ENCODE results near the gene MYPN. TPM values are rescaled to one million over a fixed set of nuclear protein-coding genes. Genes with fewer than 3 reads are reported as not detected.

The MYPN gene
- total RNA-seq, 2 donors from 2014 or later: 1.5 to 1.8 TPM

- WGBS: 90% methylated on average over 1 of the region's 1 CpG
- Histone ChIP-seq H3K36me3 (no peaks in the 10 kb centered on the region), H3K4me1 (replicated peaks) (no peaks in the 10 kb centered on the region), H3K4me3 (no peak overlapping the region), H3K27ac (no peak overlapping the region), H3K27me3 (replicated peaks; ENCODE audit: insufficient read depth) (no peaks in the 10 kb centered on the region), H3K9me3 (no peaks in the 10 kb centered on the region)
- intact Hi-C loops (cut with DNase I): loop anchor here (10.0 kb wide), 3 partner anchors 195 to 255 kb away; partner anchors contain the start of genes HNRNPH3, PBLD and SIRT1
- TF ChIP-seq, protein P1, sequence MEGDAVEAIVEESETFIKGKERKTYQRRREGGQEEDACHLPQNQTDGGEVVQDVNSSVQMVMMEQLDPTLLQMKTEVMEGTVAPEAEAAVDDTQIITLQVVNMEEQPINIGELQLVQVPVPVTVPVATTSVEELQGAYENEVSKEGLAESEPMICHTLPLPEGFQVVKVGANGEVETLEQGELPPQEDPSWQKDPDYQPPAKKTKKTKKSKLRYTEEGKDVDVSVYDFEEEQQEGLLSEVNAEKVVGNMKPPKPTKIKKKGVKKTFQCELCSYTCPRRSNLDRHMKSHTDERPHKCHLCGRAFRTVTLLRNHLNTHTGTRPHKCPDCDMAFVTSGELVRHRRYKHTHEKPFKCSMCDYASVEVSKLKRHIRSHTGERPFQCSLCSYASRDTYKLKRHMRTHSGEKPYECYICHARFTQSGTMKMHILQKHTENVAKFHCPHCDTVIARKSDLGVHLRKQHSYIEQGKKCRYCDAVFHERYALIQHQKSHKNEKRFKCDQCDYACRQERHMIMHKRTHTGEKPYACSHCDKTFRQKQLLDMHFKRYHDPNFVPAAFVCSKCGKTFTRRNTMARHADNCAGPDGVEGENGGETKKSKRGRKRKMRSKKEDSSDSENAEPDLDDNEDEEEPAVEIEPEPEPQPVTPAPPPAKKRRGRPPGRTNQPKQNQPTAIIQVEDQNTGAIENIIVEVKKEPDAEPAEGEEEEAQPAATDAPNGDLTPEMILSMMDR (IDR thresholded peaks at IDR 0.05): no peak
- no peak for TF ChIP-seq POLR2AphosphoS5 (IDR thresholded peaks at IDR 0.05)
- TF ChIP-seq POLR2A (IDR thresholded peaks at IDR 0.05): no peak
- DNase-seq (ENCODE audit: low spot score): no peak
Observed at GRCh38 chr10:68079434-68079833, 29.9 kb upstream of the MYPN start.

DNA sequence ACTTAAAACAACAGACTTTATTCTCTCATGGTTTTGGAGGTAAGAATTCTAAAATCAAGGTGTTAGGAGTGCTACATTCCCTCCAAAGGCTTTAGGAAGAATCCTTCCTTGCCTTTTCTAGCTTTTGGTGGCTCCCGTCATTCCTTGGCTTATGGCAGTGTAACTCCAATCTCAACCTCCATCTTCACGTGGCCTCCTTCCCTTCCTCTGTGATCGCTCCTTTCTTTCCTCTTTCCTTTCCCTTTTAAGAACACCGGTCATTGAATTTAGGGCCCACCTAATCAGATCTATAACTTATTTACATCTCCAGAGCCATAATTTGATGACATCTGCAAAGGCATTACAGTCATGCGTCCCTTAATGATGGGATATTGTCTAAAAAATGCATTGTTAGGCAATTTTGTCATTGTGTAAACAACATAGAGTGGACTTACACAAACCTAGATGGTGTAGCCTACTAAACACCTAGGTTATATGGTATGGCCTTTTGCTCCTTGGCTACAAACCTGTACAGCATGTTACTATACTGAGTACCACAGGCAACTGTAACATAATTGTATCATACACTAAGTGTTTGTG lies 28.3 kb upstream of the MYPN start:
- intact Hi-C loops (cut with DNase I): loop anchor here (5.0 to 10.0 kb wide), 2 partner anchors 76 to 224 kb away; no protein-coding TSS in a partner anchor
- H3K4me3 ChIP-seq: no peak overlapping the region
- H3K36me3 ChIP-seq: no peaks in the 10 kb centered on the region
- no peak for DNase-seq (ENCODE audit: low spot score)
- H3K4me1 ChIP-seq (replicated peaks): no peaks in the 10 kb centered on the region
- H3K27me3 ChIP-seq (replicated peaks; ENCODE audit: insufficient read depth): no peaks in the 10 kb centered on the region
- no peaks in the 10 kb centered on the region for H3K9me3 ChIP-seq
- no peak for TF ChIP-seq POLR2AphosphoS5 (IDR thresholded peaks at IDR 0.05)
- TF ChIP-seq POLR2A (IDR thresholded peaks at IDR 0.05): no peak
- TF ChIP-seq, protein P1 (IDR thresholded peaks at IDR 0.05): no peak
- WGBS: 81% methylated on average over 5 of the region's 5 CpGs
- no peak overlapping the region for H3K27ac ChIP-seq

DNA sequence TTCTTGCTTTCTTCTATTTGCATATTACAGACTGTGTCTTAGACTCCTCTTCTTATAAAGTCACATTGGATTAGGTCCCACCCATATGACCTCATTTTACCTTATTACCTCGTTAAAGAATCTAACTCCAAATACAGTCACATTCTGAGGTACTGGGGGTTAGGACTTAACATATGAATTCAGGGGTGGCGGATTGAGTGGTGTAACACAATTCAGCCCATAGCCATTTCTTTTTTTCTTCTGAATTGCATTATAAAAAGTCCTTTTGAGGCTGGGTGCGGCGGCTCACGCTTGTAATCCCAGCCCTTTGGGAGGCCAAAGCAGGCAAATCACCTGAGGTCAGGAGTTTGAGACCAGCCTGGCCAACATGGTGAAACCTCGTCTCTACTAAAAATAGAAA lies 27.4 kb upstream of the MYPN start:
- no peaks in the 10 kb centered on the region for H3K27me3 ChIP-seq (replicated peaks; ENCODE audit: insufficient read depth)
- no peak overlapping the region for H3K27ac ChIP-seq
- 81% methylated on average over 6 of the region's 6 CpGs for WGBS
- TF ChIP-seq, protein P1 (IDR thresholded peaks at IDR 0.05): no peak
- TF ChIP-seq POLR2AphosphoS5 (IDR thresholded peaks at IDR 0.05) (no peak), POLR2A (IDR thresholded peaks at IDR 0.05) (no peak)
- no peak overlapping the region for H3K4me3 ChIP-seq
- H3K9me3 ChIP-seq: no peaks in the 10 kb centered on the region
- H3K36me3 ChIP-seq: no peaks in the 10 kb centered on the region
- H3K4me1 ChIP-seq (replicated peaks): no peaks in the 10 kb centered on the region
- DNase-seq (ENCODE audit: low spot score): no peak
- intact Hi-C loops (cut with DNase I): loop anchor here (5.0 to 10.0 kb wide), 2 partner anchors 75 to 223 kb away; no protein-coding TSS in a partner anchor

- no peak for DNase-seq (ENCODE audit: low spot score)
- H3K4me1 ChIP-seq (replicated peaks): no peaks in the 10 kb centered on the region
- no peak overlapping the region for H3K4me3 ChIP-seq
- intact Hi-C loops (cut with DNase I): loop anchor here (5.0 to 10.0 kb wide), 2 partner anchors 74 to 222 kb away; no protein-coding TSS in a partner anchor
- no peak overlapping the region for H3K27ac ChIP-seq
- TF ChIP-seq, protein P1 (IDR thresholded peaks at IDR 0.05): peak in 1 of 4 experiments; percentile 47
- TF ChIP-seq POLR2A (IDR thresholded peaks at IDR 0.05) (no peak), POLR2AphosphoS5 (IDR thresholded peaks at IDR 0.05) (no peak)
- H3K36me3 ChIP-seq: no peaks in the 10 kb centered on the region
- WGBS: 44% methylated on average over 1 of the region's 1 CpG
- no peaks in the 10 kb centered on the region for H3K9me3 ChIP-seq
- no peaks in the 10 kb centered on the region for H3K27me3 ChIP-seq (replicated peaks; ENCODE audit: insufficient read depth)
Observed at GRCh38 chr10:68082872-68083271, 26.4 kb upstream of the MYPN start.

DNA sequence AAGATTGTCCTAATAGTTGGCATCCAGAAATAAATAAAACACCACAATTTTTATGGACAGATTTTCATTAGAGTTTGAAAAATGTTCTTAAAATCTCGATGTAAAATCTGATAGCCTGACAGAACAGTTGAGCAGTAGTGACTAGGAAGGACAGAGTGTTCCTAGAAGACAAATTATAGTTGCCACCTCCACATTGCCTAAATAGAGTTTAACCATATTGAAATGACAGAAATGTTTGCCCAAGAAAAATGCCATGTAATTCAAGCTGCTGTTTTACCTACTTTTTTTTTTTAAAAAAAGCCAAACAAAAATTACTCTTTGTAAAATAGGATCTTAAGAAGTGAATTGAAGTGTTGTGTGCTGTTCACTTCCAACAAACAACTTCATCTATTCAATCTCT lies 25.3 kb upstream of the MYPN start:
- Histone ChIP-seq H3K4me3 (no peak overlapping the region), H3K9me3 (no peaks in the 10 kb centered on the region), H3K27ac (no peak overlapping the region), H3K27me3 (replicated peaks; ENCODE audit: insufficient read depth) (no peaks in the 10 kb centered on the region), H3K36me3 (no peaks in the 10 kb centered on the region), H3K4me1 (replicated peaks) (no peaks in the 10 kb centered on the region)
- TF ChIP-seq POLR2AphosphoS5 (IDR thresholded peaks at IDR 0.05) (no peak), POLR2A (IDR thresholded peaks at IDR 0.05) (no peak)
- TF ChIP-seq, protein P1 (IDR thresholded peaks at IDR 0.05): no peak
- no peak for DNase-seq (ENCODE audit: low spot score)
- intact Hi-C loops (cut with DNase I): loop anchor here (5.0 to 10.0 kb wide), 2 partner anchors 73 to 221 kb away; no protein-coding TSS in a partner anchor
- 17% methylated on average over 1 of the region's 1 CpG for WGBS
